ENCODE data around the gene RBMS1. TPM values are rescaled to one million over a fixed set of nuclear protein-coding genes. Genes with fewer than 3 reads are reported as not detected.

The RBMS1 gene
- total RNA-seq, 2 donors from 2014 or later, result 6.3 to 21.1 TPM

- no peaks in the 10 kb centered on the region for H3K4me1 ChIP-seq
- DNase-seq, result no peak
- intact Hi-C loops (cut with DNase I), result no loop called here
- TF ChIP-seq CTCF (IDR thresholded peaks at IDR 0.05), result no peak
- no peaks in the 10 kb centered on the region for H3K36me3 ChIP-seq
- no peaks in the 10 kb centered on the region for H3K9me3 ChIP-seq
- no peak overlapping the region for H3K27ac ChIP-seq
- H3K4me3 ChIP-seq, result no peak overlapping the region
- H3K27me3 ChIP-seq, result no peaks in the 10 kb centered on the region
- H3K9ac ChIP-seq (ENCODE audit: low read depth in 2 of 2, low read length in 2 of 2), result no peak overlapping the region
Observed at GRCh38 chr2:160318218-160318617, 175.4 kb downstream of the RBMS1 start.

GRCh38 chr2:160317181-160318099, 176.2 kb downstream of the RBMS1 start:
- H3K27ac ChIP-seq, result no peak overlapping the region

GRCh38 chr2:160315337-160315736, 178.3 kb downstream of the RBMS1 start:
- no peaks in the 10 kb centered on the region for H3K36me3 ChIP-seq

More at GRCh38 chr2:160317181-160318099, 176.2 kb downstream of the RBMS1 start:
- Histone ChIP-seq H3K36me3 (no peaks in the 10 kb centered on the region), H3K27me3 (no peaks in the 10 kb centered on the region), H3K4me1 (no peaks in the 10 kb centered on the region), H3K4me3 (no peak overlapping the region), H3K9me3 (no peaks in the 10 kb centered on the region), H3K9ac (ENCODE audit: low read depth in 2 of 2, low read length in 2 of 2) (no peak overlapping the region)
- DNase-seq, result no peak
- no peak for TF ChIP-seq CTCF (IDR thresholded peaks at IDR 0.05)
- intact Hi-C loops (cut with DNase I), result no loop called here

GRCh38 chr2:160310118-160310828, 183.3 kb downstream of the RBMS1 start:
- no peak for TF ChIP-seq CTCF (IDR thresholded peaks at IDR 0.05)
- no peak overlapping the region for H3K27ac ChIP-seq

More at GRCh38 chr2:160315337-160315736, 178.3 kb downstream of the RBMS1 start:
- no peak for TF ChIP-seq CTCF (IDR thresholded peaks at IDR 0.05)
- Histone ChIP-seq H3K9me3 (no peaks in the 10 kb centered on the region), H3K27ac (no peak overlapping the region), H3K9ac (ENCODE audit: low read depth in 2 of 2, low read length in 2 of 2) (no peak overlapping the region), H3K4me1 (no peaks in the 10 kb centered on the region), H3K4me3 (no peak overlapping the region), H3K27me3 (no peaks in the 10 kb centered on the region)
- intact Hi-C loops (cut with DNase I), result no loop called here
- no peak for DNase-seq

GRCh38 chr2:160309585-160309984, 184.0 kb downstream of the RBMS1 start:
- Histone ChIP-seq H3K9ac (ENCODE audit: low read depth in 2 of 2, low read length in 2 of 2) (no peak overlapping the region), H3K9me3 (no peaks in the 10 kb centered on the region), H3K4me1 (no peaks in the 10 kb centered on the region), H3K4me3 (no peak overlapping the region), H3K27me3 (no peaks in the 10 kb centered on the region), H3K27ac (no peak overlapping the region), H3K36me3 (no peaks in the 10 kb centered on the region)
- DNase-seq, result no peak
- intact Hi-C loops (cut with DNase I), result no loop called here
- no peak for TF ChIP-seq CTCF (IDR thresholded peaks at IDR 0.05)

More at GRCh38 chr2:160310118-160310828, 183.3 kb downstream of the RBMS1 start:
- Histone ChIP-seq H3K27me3 (no peaks in the 10 kb centered on the region), H3K9me3 (no peaks in the 10 kb centered on the region), H3K4me1 (no peaks in the 10 kb centered on the region), H3K36me3 (no peaks in the 10 kb centered on the region), H3K4me3 (no peak overlapping the region), H3K9ac (ENCODE audit: low read depth in 2 of 2, low read length in 2 of 2) (no peak overlapping the region)
- intact Hi-C loops (cut with DNase I), result no loop called here
- DNase-seq, result no peak
